ENCODE data around the gene ABCD4. TPM values are rescaled to one million over a fixed set of nuclear protein-coding genes. Genes with fewer than 3 reads are reported as not detected.
A peak's percentile ranks its signal among the peaks of the same experiment; 100 is the strongest.
"Not testable (repeated sequence)": the region's sequence is repeated elsewhere in the genome, so short reads cannot be mapped to it uniquely, and the experiment has no call there.

ABCD4 gene
- total RNA-seq = 10 to 100 TPM; 36.8 to 36.9 TPM

DNA sequence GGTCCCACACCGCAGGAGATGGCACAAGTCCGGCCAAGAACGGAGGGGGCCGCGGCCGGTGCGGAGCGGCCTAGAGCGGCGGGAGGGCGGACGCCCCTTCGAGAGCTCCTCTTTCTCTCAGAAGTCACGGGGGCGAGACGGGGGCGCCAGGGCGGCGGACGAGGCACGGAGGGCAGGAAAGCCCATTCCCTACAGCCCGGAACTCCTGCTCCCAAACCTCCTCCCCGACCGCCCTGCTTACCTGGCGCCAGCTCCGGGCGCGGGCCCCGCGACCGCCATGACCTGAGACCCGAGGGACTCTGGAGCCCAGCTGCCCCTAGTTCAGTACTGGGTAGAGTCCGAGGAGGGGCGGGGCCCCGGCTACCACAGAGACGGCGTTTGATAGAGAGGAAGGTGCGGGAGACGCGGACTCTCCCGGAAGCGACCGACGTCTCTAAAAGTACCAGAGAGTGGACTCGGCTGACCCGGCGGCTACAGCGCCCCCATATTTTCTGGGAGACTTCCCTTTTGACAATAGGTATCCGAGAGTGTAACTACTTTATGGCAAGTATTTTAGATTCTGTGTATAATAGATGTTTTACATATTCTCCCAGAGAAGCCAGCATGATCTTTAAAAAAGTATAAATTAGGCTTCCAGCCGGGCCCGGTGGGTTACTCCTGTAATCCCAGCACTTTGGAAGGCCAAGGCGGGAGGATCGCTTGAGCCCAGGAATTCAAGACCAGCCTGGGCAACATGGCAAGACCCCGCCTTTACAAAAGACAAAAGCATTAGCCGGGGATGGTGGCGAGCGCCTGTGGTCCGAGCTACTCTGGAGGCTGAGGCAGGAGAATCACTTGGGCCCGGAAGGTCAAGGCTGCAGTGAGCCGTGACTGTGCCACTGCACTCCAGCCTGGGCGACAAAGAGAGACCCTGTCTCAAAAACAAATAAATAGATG lies at the start of gene ABCD4:
TSS of gene ABCD4 (minus strand) at position 301 of the 936 bp plus-strand sequence. CDS start at position 279, 22 bp downstream.
- H3K9me3 Mint-ChIP-seq = no peaks in the 10 kb centered on the region
- peak; percentile 87 for DNase-seq
- peaks cover 24% of the 10 kb centered on the region for H3K4me1 Mint-ChIP-seq
- no peaks in the 10 kb centered on the region for H3K27me3 Mint-ChIP-seq
- peak within 1 kb of the TSS; percentile 95 for H3K27ac Mint-ChIP-seq
- H3K36me3 Mint-ChIP-seq = peaks cover 15% of the 10 kb centered on the region
- H3K4me3 Mint-ChIP-seq = peak within 1 kb of the TSS; percentile 97

DNA sequence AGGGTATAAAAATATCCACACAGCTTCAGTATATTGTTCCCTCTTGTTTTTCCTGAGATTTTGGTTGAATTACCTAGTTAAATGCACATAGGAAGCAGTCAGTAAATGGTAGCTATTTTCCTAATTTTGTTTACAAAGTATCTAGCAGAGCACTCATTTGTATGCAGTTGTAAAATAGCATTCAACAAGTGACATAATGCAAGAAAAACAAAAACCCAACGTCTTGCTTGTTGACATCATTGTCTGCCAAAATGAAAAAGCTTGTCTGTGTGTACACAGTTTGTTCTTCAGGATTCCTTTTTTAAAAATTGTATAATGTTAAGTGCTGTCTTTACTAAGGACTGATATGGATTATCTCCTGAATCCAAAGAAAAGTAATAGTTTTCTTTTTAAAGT lies 48.2 kb upstream of the ABCD4 start:
- DNase-seq = no peak
- no peaks in the 10 kb centered on the region for H3K4me1 Mint-ChIP-seq
- no peaks in the 10 kb centered on the region for H3K9me3 Mint-ChIP-seq
- no peak overlapping the region for H3K4me3 Mint-ChIP-seq
- H3K36me3 Mint-ChIP-seq = no peaks in the 10 kb centered on the region
- H3K27me3 Mint-ChIP-seq = peaks cover 5% of the 10 kb centered on the region
- H3K27ac Mint-ChIP-seq = no peak overlapping the region

DNA sequence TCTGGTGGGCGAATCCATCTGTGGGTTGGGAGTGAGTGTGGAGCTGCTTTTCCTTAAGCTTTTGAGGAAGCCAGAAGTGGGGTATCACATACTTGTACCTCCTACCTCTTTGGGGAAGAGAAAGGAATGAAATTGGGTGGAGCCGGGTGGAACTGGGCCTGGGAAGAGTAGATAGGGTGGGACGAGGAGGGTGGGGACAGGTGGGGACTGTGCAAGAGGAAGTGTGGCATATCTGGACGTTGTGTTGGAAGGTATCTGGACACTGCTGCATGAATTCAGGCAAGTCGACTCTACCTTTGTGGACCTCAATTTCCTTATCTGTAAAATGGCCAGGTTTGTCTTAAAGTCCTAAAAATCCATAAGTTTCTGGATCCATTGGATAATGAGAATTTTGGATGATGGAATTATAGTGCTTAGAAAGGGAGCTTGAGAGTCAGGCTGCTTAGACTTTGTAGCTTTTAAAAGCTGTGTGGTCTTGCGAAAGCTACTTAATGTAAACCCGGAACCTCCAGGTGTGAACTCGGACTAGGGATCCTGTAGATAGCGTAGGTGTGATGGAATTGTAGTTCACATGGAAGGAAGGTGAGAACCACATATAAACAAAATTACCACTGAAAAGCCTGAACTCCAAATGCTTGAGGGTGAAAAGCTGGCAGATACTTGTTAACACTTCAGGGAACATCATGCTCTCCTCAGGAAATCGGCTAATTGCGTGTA lies 47.6 kb upstream of the ABCD4 start:
- Mint-ChIP-seq H3K4me3 (no peak overlapping the region), H3K4me1 (no peaks in the 10 kb centered on the region), H3K36me3 (no peaks in the 10 kb centered on the region), H3K27me3 (peaks cover 5% of the 10 kb centered on the region), H3K9me3 (no peaks in the 10 kb centered on the region), H3K27ac (no peak overlapping the region)
- DNase-seq = no peak

DNA sequence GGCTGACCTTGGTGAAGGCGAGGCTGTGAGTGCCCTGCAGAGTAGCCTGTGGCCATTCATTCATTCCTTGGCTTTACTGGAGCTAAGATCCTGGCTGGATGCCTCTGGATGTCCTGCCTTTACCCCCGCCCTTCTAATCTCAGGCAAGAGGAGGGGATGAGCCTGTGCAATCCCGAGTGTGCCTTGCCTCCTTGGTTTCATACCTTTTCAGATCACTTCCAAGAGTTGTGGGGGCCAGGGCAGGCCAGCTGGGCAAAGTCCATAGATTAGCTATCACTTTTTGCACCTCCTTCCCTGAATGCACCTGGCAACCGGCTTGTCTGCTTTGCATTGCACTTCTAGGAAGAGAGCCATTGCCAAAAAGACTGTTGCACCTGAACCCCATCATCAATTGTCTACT lies 47.0 kb upstream of the ABCD4 start:
- Mint-ChIP-seq H3K36me3 (no peaks in the 10 kb centered on the region), H3K27me3 (peaks cover 5% of the 10 kb centered on the region), H3K4me3 (no peak overlapping the region), H3K27ac (no peak overlapping the region), H3K9me3 (no peaks in the 10 kb centered on the region), H3K4me1 (no peaks in the 10 kb centered on the region)
- no peak for DNase-seq

DNA sequence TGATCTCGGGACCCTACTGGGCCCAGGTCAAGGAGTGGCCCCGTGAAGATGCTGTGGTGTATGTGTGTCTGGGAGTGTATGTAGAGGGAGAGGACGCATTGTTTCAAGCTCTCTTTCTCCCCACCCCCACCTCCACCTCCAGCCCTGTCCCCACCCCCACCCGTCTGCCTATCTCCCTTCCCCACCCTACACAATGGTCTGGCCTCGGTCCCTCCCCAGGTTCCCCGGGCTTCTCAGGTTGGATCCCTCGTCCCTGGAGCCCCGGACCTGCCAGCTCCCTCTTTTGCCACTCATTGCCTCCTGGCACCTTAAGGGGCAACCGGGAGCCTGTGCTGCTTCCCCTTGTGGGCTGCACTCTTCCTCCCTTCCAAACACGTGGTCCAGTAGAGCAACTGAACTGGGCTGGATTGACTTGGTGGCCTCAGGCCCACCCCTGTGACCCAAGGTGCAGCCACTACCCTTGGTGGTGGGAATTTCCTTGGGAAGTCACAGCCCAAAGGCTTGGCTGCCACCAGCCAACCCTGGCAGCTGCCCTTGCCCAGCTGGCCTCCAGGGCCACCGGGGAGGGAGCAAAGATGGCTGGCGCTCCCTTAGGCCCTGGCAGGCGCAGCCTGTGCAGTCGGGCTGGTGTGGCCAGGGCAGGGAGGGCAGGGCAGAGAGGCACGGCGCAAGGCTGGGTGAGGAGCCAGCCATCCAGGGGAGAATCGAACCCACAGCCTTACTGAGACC lies 46.2 kb upstream of the ABCD4 start:
- Mint-ChIP-seq H3K36me3 (no peaks in the 10 kb centered on the region), H3K27ac (no peak overlapping the region), H3K4me1 (no peaks in the 10 kb centered on the region), H3K27me3 (peaks cover 5% of the 10 kb centered on the region), H3K4me3 (no peak overlapping the region), H3K9me3 (no peaks in the 10 kb centered on the region)
- no peak for DNase-seq

DNA sequence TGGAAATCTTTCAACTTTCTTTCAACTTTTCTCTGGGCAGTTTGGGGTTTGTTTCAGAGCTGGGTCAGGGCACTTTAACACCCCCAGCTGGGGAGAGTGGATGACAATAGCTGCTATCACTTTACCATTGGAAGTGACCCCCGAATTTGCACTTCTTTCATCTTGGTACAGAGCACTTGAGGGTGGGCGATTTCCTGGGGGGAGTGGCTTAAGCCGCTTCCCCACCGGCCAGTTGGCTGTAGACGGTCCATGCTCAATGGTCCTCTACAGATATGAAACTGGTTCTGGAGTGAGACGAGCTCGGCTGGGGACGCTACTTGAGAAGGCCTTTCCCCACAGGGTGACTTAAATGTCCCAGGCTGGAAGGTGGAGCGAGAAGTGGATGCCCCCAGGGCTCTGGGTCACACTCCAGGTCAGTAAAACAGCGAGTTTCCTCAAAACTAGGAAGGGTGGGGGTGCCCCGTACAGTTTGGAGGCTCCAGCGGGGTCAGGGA lies 45.6 kb upstream of the ABCD4 start, which contains the start of gene VRTN:
TSS of gene VRTN (plus strand) at position 231 of the 494 bp plus-strand sequence. CDS start 8,313 bp downstream, outside the sequence.
- no peak for DNase-seq
- H3K4me3 Mint-ChIP-seq = no peak within 1 kb of the TSS
- H3K27ac Mint-ChIP-seq = no peak within 1 kb of the TSS
- H3K4me1 Mint-ChIP-seq = no peaks in the 10 kb centered on the region
- peaks cover 6% of the 10 kb centered on the region for H3K27me3 Mint-ChIP-seq
- H3K9me3 Mint-ChIP-seq = no peaks in the 10 kb centered on the region
- no peaks in the 10 kb centered on the region for H3K36me3 Mint-ChIP-seq

DNA sequence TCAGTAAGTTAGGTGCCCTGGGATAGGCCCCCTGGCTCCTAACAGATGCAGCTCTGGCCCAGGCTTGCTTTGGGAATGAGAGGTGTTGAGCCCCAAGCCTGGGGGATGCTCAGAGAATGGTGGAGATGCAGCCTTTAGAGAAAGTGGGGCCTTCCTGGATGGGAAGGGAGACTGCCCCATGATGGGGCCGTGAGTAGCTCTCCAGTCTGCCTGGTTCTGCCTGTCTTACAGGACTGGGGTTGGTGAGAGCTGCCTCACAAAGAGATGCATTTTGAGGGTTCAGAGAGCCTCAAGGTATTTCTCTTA lies 45.0 kb upstream of the ABCD4 start:
- no peaks in the 10 kb centered on the region for H3K9me3 Mint-ChIP-seq
- no peak overlapping the region for H3K27ac Mint-ChIP-seq
- no peaks in the 10 kb centered on the region for H3K4me1 Mint-ChIP-seq
- peaks cover 8% of the 10 kb centered on the region for H3K27me3 Mint-ChIP-seq
- no peak overlapping the region for H3K4me3 Mint-ChIP-seq
- DNase-seq = no peak
- no peaks in the 10 kb centered on the region for H3K36me3 Mint-ChIP-seq

DNA sequence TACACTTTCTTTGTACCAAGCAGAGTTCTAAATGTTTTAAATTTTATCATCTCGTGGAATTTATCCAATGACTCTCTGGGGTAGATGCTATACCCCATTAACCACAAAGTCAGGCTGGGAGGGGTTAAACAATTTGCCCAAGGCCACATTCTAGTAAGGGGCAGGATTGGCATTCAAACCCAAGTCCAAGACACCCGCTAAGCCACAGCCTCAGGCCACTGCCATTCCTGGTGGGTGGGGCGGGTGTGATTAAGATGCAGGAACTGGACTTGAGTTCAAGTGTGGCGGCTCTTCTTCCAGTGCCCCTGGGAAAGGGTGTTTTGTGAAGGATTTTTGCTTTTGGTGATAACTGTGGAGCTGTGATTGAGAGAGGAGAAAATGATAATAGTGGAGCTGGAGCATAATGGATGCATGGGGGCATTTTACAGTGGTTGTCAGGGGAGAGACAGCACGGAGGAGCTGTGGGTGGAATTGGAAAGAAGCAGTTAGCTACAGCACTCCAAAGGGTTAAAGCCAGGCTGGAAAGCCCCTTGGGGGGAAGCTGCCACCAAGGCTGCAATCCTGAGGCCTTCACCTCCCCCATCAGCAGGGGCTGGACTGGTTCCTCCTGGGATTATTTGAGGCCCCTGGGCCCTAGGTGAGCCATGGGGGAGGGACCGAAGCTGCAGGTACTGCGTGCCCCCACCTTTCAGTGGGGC lies 44.5 kb upstream of the ABCD4 start:
- no peaks in the 10 kb centered on the region for H3K4me1 Mint-ChIP-seq
- no peaks in the 10 kb centered on the region for H3K36me3 Mint-ChIP-seq
- no peak overlapping the region for H3K4me3 Mint-ChIP-seq
- DNase-seq = no peak
- H3K9me3 Mint-ChIP-seq = no peaks in the 10 kb centered on the region
- peaks cover 8% of the 10 kb centered on the region for H3K27me3 Mint-ChIP-seq
- no peak overlapping the region for H3K27ac Mint-ChIP-seq

DNA sequence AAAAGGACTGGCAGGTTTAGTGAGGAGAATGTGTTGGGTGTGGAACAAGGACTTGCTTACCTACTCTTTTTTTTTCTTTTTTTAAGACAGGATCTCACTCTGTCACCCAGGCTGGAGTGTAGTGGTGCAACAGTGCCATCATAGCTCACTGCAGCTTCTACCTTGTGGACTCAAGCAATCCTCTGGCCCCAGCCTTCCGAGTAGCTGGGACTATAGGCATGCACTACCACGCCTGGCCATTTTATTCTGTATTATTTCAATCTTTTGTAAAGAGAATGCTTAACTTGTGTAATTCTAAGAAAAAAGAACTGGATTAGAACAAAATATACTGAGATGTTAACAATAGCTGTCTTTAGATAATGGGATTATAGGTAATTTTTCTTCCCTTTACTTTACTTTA lies 43.6 kb upstream of the ABCD4 start:
- no peaks in the 10 kb centered on the region for H3K4me1 Mint-ChIP-seq
- no peak overlapping the region for H3K27ac Mint-ChIP-seq
- DNase-seq = no peak
- no peaks in the 10 kb centered on the region for H3K9me3 Mint-ChIP-seq
- no peaks in the 10 kb centered on the region for H3K36me3 Mint-ChIP-seq
- H3K4me3 Mint-ChIP-seq = no peak overlapping the region
- peaks cover 4% of the 10 kb centered on the region for H3K27me3 Mint-ChIP-seq

DNA sequence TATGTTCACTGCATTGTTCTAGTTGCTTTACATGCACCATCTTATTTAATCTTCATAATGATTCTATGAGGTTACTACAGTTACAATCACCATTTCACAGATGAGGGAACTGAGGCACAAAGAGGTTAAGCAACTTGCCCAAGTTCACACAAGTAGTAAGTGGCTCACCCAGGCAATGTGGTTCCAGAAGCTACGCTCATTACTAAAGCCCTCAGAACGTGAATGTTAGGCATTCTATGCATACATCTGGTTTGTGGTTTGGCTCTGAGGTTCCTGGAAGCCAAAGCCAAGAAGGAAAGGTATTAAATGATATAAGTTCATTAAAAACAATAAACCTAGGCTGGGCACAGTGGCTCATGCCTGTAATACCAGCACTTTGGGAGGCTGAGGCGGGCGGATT lies 31.2 kb upstream of the ABCD4 start:
- H3K4me3 Mint-ChIP-seq = no peak overlapping the region
- H3K9me3 Mint-ChIP-seq = no peaks in the 10 kb centered on the region
- no peaks in the 10 kb centered on the region for H3K36me3 Mint-ChIP-seq
- no peak overlapping the region for H3K27ac Mint-ChIP-seq
- peaks cover 7% of the 10 kb centered on the region for H3K27me3 Mint-ChIP-seq
- H3K4me1 Mint-ChIP-seq = no peaks in the 10 kb centered on the region
- DNase-seq = no peak

DNA sequence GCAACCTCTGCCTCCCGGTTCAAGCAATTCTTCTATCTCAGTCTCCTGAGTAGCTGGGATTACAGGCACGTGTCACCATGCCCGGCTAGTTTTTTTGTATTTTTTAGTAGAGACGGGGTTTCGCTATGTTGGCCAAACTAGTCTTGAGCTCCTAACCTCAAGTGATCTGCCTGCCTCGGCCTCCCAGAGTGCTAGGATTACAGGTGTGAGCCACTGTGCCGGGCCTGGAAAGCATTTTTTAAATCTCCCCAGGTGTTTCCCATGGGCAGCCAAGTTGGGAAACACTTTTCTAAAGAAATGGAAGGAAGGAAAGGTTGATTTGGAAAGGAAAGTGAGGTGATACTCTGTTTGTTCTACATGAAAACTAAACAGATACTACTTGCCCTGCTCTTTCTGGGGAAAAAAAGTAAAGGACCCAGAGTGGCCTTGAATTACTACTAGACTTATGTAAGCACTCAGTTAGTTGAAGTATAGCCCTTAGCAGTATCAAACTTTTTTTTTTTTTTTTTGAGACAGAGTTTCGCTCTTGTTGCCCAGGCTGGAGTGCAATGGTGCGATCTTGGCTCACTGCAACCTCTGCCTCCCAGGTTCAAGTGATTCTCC lies 27.3 kb upstream of the ABCD4 start:
- DNase-seq, H3K27ac Mint-ChIP-seq, H3K4me1 Mint-ChIP-seq, H3K9me3 Mint-ChIP-seq, H3K36me3 Mint-ChIP-seq, H3K4me3 Mint-ChIP-seq: not testable (repeated sequence)
- peaks cover 12% of the 10 kb centered on the region for H3K27me3 Mint-ChIP-seq

DNA sequence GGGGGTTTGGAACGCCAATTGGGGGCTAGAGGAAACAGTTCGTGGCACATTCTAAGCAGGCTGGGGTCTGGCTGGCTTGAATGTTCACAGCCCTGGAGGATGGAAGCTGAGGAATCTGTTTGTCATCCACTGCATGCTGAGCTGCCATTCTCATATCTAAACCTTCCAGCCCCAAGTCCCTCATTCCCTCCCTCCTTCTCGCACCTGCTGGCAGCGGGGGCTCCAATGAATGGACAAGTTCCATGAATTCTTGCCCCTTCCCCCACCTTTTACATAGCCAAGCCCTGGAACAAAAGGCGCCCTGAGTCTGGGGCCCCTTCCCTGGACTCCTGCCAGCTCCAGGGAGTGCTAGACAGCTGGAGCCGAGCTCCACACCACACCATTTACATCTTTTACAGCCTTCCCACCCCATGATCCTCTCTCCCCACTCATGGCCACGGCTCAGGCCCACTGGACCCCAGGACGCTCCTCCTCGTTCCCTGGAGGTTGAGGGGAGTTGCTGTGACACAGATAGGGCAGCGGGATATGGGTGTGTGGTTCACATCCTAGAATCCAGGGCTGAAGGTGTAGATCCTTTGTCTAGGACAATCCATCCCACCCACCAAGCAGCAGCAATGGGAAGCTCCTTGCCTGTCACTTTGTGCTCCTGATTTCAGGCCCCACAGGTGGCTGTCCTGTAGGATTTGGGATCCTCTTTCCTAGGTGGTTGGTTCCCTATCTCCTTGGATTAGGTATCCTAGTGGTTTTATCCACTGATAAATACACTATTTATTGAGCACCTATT lies 23.8 kb upstream of the ABCD4 start:
- H3K27me3 Mint-ChIP-seq = peaks cover 8% of the 10 kb centered on the region
- no peak overlapping the region for H3K27ac Mint-ChIP-seq
- H3K9me3 Mint-ChIP-seq = no peaks in the 10 kb centered on the region
- no peak for DNase-seq
- H3K4me3 Mint-ChIP-seq = no peak overlapping the region
- no peaks in the 10 kb centered on the region for H3K4me1 Mint-ChIP-seq
- no peaks in the 10 kb centered on the region for H3K36me3 Mint-ChIP-seq

DNA sequence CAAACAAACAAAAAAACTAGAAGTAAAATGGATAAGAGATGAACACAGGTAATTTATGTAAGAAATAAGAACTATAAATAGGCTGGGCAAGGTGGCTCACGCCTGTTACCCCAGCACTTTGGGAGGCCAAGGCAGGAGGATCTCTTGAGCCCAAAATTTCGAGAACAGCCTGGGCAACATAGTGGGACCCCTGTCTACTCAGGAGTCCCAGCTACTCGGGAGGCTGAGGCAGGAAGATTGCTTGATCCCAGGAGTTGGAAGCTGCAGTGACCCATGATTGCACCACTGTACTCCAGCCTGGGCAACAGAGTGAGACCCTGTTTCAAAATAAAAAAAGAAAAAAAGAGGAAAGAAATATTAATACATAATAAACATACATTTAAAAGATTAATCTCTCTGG lies 22.7 kb upstream of the ABCD4 start:
- DNase-seq = no peak
- Mint-ChIP-seq H3K27ac (no peak overlapping the region), H3K36me3 (no peaks in the 10 kb centered on the region), H3K4me1 (no peaks in the 10 kb centered on the region), H3K4me3 (no peak overlapping the region), H3K27me3 (peaks cover 8% of the 10 kb centered on the region), H3K9me3 (no peaks in the 10 kb centered on the region)

DNA sequence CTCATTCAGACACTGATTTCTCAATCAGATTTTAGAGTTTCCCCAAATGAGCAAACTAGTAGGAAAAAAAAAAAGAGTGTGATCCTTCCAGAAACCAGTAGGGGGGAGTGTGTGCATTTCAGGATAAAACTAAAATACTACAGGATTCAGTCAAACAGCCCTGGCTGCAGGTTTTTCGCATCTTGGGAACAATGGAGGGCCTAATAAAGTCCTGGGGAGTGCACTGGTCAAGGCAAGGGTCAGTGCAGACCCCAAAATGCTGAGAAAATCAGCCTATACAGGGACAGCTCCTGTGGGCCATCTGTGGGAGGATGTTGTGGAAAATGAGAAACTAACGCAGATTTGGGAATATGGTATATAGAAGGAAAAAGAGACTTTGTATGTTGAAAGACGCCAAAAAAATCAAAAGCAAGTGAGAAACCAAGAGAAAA lies 22.2 kb upstream of the ABCD4 start:
- no peak for DNase-seq
- H3K4me1 Mint-ChIP-seq = no peaks in the 10 kb centered on the region
- peaks cover 8% of the 10 kb centered on the region for H3K27me3 Mint-ChIP-seq
- peak overlapping the region; percentile 12 for H3K27ac Mint-ChIP-seq
- H3K4me3 Mint-ChIP-seq = no peak overlapping the region
- no peaks in the 10 kb centered on the region for H3K9me3 Mint-ChIP-seq
- H3K36me3 Mint-ChIP-seq = no peaks in the 10 kb centered on the region

Data from activated naive CD8-positive, alpha-beta T cell treated with anti-CD3 and anti-CD28 coated beads for 36 hours (primary cell).